Effector memory CD8-positive, alpha-beta T cell (primary cell): ENCODE measurements around the gene SLC29A2.
"Not testable (repeated sequence)": the region's sequence is repeated elsewhere in the genome, so short reads cannot be mapped to it uniquely, and the experiment has no call there.

Source experiments
- ATAC-seq: fragments of 150-1000 bp; cut with Tn5 transposase; replicated peaks from 2 replicates; pipeline ENCODE4 v1.10.0; 2021; ENCODE audit warnings: mild to moderate bottlenecking, moderate library complexity
- DNase-seq, 3 experiments: peaks; one replicate each; pipeline ENCODE4 v3.0.0; 2021
- H3K27ac Mint-ChIP-seq, 2 donors: one replicate each; pipeline ENCODE4 v1.8.0; 2022; ENCODE audit warnings: mild to moderate bottlenecking in 2 of 2, mixed read lengths in 2 of 2, moderate library complexity in 2 of 2
- H3K27me3 Mint-ChIP-seq, 2 donors: one replicate each; pipeline ENCODE4 v1.8.0; 2022; ENCODE audit warnings: mixed read lengths in 2 of 2
- H3K36me3 Mint-ChIP-seq: one replicate; pipeline ENCODE4 v1.8.0; 2022; ENCODE audit warnings: mild to moderate bottlenecking, moderate library complexity, mixed read lengths; ENCODE audit not compliant: insufficient read depth
- H3K4me1 Mint-ChIP-seq, 2 donors: one replicate each; pipeline ENCODE4 v1.8.0; 2022; ENCODE audit warnings: low read depth in 2 of 2, mixed read lengths in 2 of 2
- H3K4me3 Mint-ChIP-seq, 2 donors: one replicate each; pipeline ENCODE4 v1.8.0; 2022; ENCODE audit warnings: mild to moderate bottlenecking in 2 of 2, mixed read lengths in 2 of 2, moderate library complexity in 2 of 2
- H3K9me3 Mint-ChIP-seq, 2 donors: one replicate each; pipeline ENCODE4 v1.8.0; 2022; ENCODE audit warnings: mixed read lengths in 2 of 2

The SLC29A2 gene

GRCh38 chr11:66320748-66321147 is 50.8 kb downstream of the SLC29A2 start:
- not testable (repeated sequence) for DNase-seq, H3K9me3 Mint-ChIP-seq, H3K27ac Mint-ChIP-seq, H3K4me3 Mint-ChIP-seq, H3K27me3 Mint-ChIP-seq, H3K36me3 Mint-ChIP-seq, ATAC-seq
- peaks cover 25 to 31% of the 10 kb centered on the region in 2 donors for H3K4me1 Mint-ChIP-seq

DNA sequence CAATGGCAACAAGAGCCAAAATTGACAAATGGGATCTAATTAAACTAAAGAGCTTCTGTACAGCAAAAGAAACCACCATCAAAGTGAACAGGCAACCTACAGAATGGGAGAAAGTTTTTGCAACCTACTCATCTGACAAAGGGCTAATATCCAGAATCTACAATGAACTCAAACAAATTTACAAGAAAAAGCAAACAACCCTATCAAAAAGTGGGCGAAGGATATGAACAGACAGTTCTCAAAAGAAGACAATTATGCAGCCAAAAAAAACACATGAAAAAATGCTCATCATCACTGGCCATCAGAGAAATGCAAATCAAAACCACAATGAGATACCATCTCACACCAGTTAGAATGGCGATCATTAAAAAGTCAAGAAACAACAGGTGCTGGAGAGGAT is 51.3 kb downstream of the SLC29A2 start:
- not testable (repeated sequence) for H3K9me3 Mint-ChIP-seq, ATAC-seq, DNase-seq, H3K4me3 Mint-ChIP-seq, H3K36me3 Mint-ChIP-seq, H3K27me3 Mint-ChIP-seq
- H3K4me1 Mint-ChIP-seq: peaks cover 27 to 32% of the 10 kb centered on the region in 2 donors
- H3K27ac Mint-ChIP-seq: peak overlapping the region in 1 of 2 donors; percentile 66

DNA sequence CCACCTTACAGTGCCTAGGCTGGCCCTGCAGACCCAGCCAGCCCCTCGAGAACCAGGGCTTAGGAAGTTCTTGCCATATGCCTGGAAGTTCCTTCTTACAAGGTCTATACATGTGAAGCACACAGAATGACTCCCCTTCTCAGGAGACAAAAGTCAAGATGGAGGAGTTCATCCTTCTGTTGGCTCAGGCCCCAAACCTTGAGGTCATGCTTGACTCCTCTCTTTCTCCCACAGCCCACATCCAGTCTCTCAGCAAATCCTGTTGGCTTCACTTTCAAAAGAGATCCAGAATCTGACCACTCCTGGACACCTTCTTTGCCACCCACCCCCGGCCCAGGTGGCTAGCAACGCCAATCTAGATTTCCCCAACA is 53.0 kb downstream of the SLC29A2 start:
- H3K27me3 Mint-ChIP-seq: no peaks in the 10 kb centered on the region
- H3K9me3 Mint-ChIP-seq: no peaks in the 10 kb centered on the region
- DNase-seq: no peak
- peak overlapping the region; percentile 60 to 63 for H3K4me3 Mint-ChIP-seq
- peak overlapping the region; percentile 92 to 93 for H3K27ac Mint-ChIP-seq
- H3K4me1 Mint-ChIP-seq: peaks cover 32 to 36% of the 10 kb centered on the region in 2 donors
- H3K36me3 Mint-ChIP-seq: peaks cover 10% of the 10 kb centered on the region
- no peak for ATAC-seq

DNA sequence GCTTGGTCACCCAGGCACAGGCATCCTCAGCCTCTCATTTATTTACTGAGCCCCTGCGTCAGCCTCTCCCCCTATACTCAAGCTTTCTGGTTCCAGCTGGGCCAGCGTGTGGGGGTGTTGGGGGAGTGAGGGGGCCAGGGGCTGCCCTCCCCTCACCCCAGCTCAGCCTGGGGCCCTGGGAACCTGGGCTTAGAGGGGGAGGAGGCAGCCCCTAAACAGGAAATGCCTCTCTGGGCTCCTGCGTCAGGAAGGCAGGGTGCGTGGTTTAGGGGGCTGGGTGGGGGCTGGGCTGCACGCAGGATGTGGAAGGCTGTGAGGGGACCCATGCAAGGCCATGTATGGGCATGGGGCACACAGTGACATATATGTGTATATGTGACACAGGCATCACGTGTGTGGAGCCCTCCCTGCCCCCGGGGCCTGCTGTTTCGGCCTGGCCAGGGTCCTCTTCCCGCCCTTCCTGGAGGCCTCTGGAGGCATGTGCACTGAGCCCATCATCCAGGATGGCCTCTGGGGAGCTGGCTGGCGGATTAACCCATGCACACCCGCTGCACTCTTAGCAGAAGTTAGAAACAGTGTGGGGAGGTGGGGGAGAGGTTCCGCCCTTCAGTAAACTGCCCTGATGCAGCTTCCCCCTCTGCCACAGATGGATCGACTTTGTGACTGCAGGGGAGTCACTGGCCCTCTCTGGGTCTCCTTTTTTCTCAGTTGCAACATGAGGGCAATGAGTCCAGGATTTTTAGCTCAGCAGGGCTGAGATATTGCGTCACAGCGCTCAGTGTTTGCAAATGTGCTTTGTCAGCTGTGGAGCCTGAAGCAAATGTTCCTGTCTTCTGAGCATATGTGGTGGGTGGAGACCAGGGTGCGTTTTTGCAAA is 53.6 kb downstream of the SLC29A2 start:
- Mint-ChIP-seq H3K27ac (peak overlapping the region; percentile 92 to 93), H3K9me3 (no peaks in the 10 kb centered on the region), H3K4me1 (peaks cover 34 to 36% of the 10 kb centered on the region in 2 donors), H3K27me3 (no peaks in the 10 kb centered on the region), H3K36me3 (peaks cover 10% of the 10 kb centered on the region), H3K4me3 (peak overlapping the region; percentile 60 to 63)
- DNase-seq (peak; percentile 55 to 63 (median 57)), ATAC-seq (peak; percentile 91)

DNA sequence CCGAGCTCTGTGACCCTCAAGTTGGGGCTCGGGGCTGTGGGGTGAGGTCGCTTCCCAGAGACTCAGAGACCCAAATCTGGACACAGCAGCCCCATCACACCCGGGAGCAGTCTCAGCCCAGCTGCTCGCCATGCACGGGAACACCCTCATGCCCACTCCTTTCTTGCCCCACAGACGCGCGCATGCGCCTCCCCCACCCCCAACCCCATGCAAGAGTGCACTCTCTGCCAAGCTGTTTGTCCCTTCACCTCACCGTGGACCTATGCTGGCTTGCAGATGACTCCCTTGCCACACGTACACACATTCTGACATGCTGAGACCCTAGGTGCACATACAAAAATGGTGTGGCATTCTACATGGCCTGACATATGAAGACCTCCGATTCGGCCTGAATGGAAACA is 54.2 kb downstream of the SLC29A2 start:
- Mint-ChIP-seq H3K9me3 (no peaks in the 10 kb centered on the region), H3K27me3 (no peaks in the 10 kb centered on the region), H3K4me3 (peak overlapping the region; percentile 60 to 63), H3K27ac (peak overlapping the region; percentile 92 to 93), H3K36me3 (peaks cover 16% of the 10 kb centered on the region), H3K4me1 (peaks cover 34 to 36% of the 10 kb centered on the region in 2 donors)
- peak in 1 of 3 experiments; percentile 23 for DNase-seq
- ATAC-seq: no peak

GRCh38 chr11:66316849-66317251 is 54.7 kb downstream of the SLC29A2 start, which contains the start of gene CD248:
TSS of gene CD248 (minus strand) at chr11:66317044. CDS start at chr11:66317027, 17 bp downstream.
- no peak for DNase-seq
- Mint-ChIP-seq H3K4me3 (peak within 1 kb of the TSS; percentile 63 to 87), H3K27ac (peak within 1 kb of the TSS; percentile 92 to 93), H3K36me3 (peaks cover 20% of the 10 kb centered on the region), H3K27me3 (no peaks in the 10 kb centered on the region), H3K9me3 (no peaks in the 10 kb centered on the region), H3K4me1 (peaks cover 34 to 38% of the 10 kb centered on the region in 2 donors)
- ATAC-seq: no peak

- peak overlapping the region; percentile 62 to 87 for H3K4me3 Mint-ChIP-seq
- ATAC-seq: no peak
- H3K9me3 Mint-ChIP-seq: no peaks in the 10 kb centered on the region
- peaks cover 22% of the 10 kb centered on the region for H3K36me3 Mint-ChIP-seq
- H3K27me3 Mint-ChIP-seq: no peaks in the 10 kb centered on the region
- no peak for DNase-seq
- peak overlapping the region in 1 of 2 donors; percentile 80 for H3K27ac Mint-ChIP-seq
- peaks cover 34 to 39% of the 10 kb centered on the region in 2 donors for H3K4me1 Mint-ChIP-seq
These were observed 55.4 kb downstream of the SLC29A2 start for GRCh38 chr11:66315921-66316811.

- Mint-ChIP-seq H3K36me3 (peaks cover 22% of the 10 kb centered on the region), H3K9me3 (no peaks in the 10 kb centered on the region), H3K27me3 (no peaks in the 10 kb centered on the region), H3K27ac (peak overlapping the region; percentile 80 to 97), H3K4me1 (peaks cover 34 to 39% of the 10 kb centered on the region in 2 donors), H3K4me3 (peak overlapping the region; percentile 62 to 87)
- no peak for ATAC-seq
- no peak for DNase-seq
These were observed 56.1 kb downstream of the SLC29A2 start for GRCh38 chr11:66315498-66315885.

DNA sequence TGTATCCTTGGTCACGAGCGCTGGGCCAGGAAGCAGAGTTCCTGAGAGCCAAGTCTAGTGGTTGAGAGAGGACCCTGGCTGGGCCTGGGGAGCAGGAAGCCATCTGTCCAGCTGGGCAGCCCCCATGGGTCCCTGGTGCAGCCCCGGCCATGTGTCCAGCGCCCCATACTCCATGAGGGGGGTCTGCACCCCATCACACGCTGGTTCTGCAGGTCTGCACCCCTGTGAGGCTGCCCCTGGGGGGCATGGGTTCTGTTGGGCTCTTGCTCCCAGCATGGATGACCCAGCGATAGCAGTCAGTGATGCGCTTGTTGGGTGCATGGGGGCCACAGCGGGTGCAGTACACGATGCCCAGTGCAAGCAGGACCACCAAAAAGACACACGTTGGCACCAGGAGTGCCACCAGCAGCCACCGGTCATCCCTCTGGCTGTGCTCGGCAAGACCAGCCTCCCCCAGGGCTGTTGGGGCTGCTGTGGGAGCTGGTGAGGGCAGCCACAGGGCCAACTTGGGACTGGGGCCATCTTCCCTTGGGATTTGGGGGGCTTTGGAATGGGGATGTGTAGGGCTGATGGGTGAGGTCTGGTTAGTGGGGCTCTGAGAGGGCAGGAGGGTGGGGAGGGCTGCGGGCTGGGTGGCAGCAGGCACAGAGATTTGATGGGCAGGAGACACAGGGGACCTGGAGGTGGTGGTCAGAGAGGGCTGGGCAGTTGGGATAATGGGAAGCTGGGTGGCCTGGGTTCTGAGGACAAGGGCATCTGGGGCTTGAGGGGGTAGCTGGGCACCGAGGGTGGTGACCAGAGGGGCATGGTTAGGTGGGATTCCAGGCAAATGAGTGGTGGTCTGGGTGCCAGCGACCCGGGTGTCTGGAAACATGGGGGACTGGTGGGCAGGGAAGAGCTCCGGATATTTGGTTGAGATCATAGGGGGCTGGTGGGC is 56.7 kb downstream of the SLC29A2 start:
- Mint-ChIP-seq H3K9me3 (no peaks in the 10 kb centered on the region), H3K4me3 (peak overlapping the region; percentile 74 to 87), H3K27ac (peak overlapping the region; percentile 80 to 97), H3K27me3 (no peaks in the 10 kb centered on the region), H3K36me3 (peaks cover 18% of the 10 kb centered on the region), H3K4me1 (peaks cover 34 to 36% of the 10 kb centered on the region in 2 donors)
- no peak for DNase-seq
- no peak for ATAC-seq

- Mint-ChIP-seq H3K27me3 (no peaks in the 10 kb centered on the region), H3K36me3 (peaks cover 18% of the 10 kb centered on the region), H3K4me1 (peaks cover 29 to 31% of the 10 kb centered on the region in 2 donors), H3K27ac (peak overlapping the region; percentile 68 to 97), H3K9me3 (no peaks in the 10 kb centered on the region), H3K4me3 (peak overlapping the region; percentile 74 to 87)
- no peak for DNase-seq
- ATAC-seq: no peak
These were observed 57.4 kb downstream of the SLC29A2 start for GRCh38 chr11:66314186-66314501.

GRCh38 chr11:66313321-66314185 is 58.0 kb downstream of the SLC29A2 start:
- Mint-ChIP-seq H3K27me3 (no peaks in the 10 kb centered on the region), H3K9me3 (no peaks in the 10 kb centered on the region), H3K4me3 (peak overlapping the region; percentile 74 to 87), H3K4me1 (peaks cover 23 to 25% of the 10 kb centered on the region in 2 donors), H3K27ac (peak overlapping the region; percentile 68 to 97), H3K36me3 (peaks cover 18% of the 10 kb centered on the region)
- ATAC-seq (no peak), DNase-seq (no peak)
